NK-92 (cell line): ENCODE results near the gene VPS16.
"Not testable (repeated sequence)": the region's sequence is repeated elsewhere in the genome, so short reads cannot be mapped to it uniquely, and the experiment has no call there.

Source experiments
- DNase-seq: peaks from one replicate; lab custom pipeline; 2025; ENCODE audit not compliant: unreplicated experiment; lab: John Stamatoyannopoulos, UW

The VPS16 gene

GRCh38 chr20:2894221-2894620 is 53.7 kb downstream of the VPS16 start:
- DNase-seq, result no peak

GRCh38 chr20:2895154-2895553 is 54.6 kb downstream of the VPS16 start:
- not testable (repeated sequence) for DNase-seq

GRCh38 chr20:2899243-2899642 is 58.7 kb downstream of the VPS16 start:
- no peak for DNase-seq

GRCh38 chr20:2900845-2901592 is 60.5 kb downstream of the VPS16 start:
- no peak for DNase-seq

- no peak for DNase-seq
These were observed 61.7 kb downstream of the VPS16 start for GRCh38 chr20:2902291-2902690.

GRCh38 chr20:2902818-2903217 is 62.3 kb downstream of the VPS16 start:
- DNase-seq, result no peak

- DNase-seq, result no peak
These were observed 63.1 kb downstream of the VPS16 start for GRCh38 chr20:2903686-2904085.

GRCh38 chr20:2907519-2907918 is 67.0 kb downstream of the VPS16 start:
- DNase-seq, result no peak

- no peak for DNase-seq
These were observed 69.4 kb downstream of the VPS16 start for GRCh38 chr20:2909953-2910352.

GRCh38 chr20:2911200-2911599 is 70.7 kb downstream of the VPS16 start:
- no peak for DNase-seq

- no peak for DNase-seq
These were observed 73.6 kb downstream of the VPS16 start for GRCh38 chr20:2914160-2914559.
